DND-41 (cell line): ENCODE data around the gene MS4A15.

Experiments
- ATAC-seq: fragments of 200-7000 bp; cut with Tn5 transposase; 3 replicates; pipeline ENCODE4 v1.9.1; 2021; ENCODE audit warnings: low read depth; ENCODE audit not compliant: insufficient read depth
- DNase-seq: peaks from one replicate; pipeline ENCODE4 v3.0.0-alpha.2; 2020
- H2AFZ ChIP-seq: 2 replicates; pipeline ENCODE4 v1.6.0; 2012; ENCODE audit warnings: low read depth, low read length
- H3K27ac ChIP-seq: 2 replicates; pipeline ENCODE4 v1.5.1; 2012; ENCODE audit warnings: low read length, inconsistent platforms
- H3K27me3 ChIP-seq: fragments of 200-600 bp; sonication (generic); 2 replicates; pipeline ENCODE4 v1.6.0; 2012; ENCODE audit warnings: low read length, mild to moderate bottlenecking, inconsistent platforms; ENCODE audit not compliant: insufficient read depth, poor library complexity
- H3K36me3 ChIP-seq: 2 replicates; pipeline ENCODE4 v1.5.1; 2012; ENCODE audit warnings: low read length, inconsistent platforms; ENCODE audit not compliant: insufficient read depth
- H3K4me1 ChIP-seq: 2 replicates; pipeline ENCODE4 v1.5.1; 2012; ENCODE audit warnings: mild to moderate bottlenecking, low read length; ENCODE audit not compliant: insufficient read depth
- H3K4me2 ChIP-seq: 2 replicates; pipeline ENCODE4 v1.6.0; 2012; ENCODE audit warnings: mild to moderate bottlenecking, moderate library complexity, low read length, inconsistent platforms; ENCODE audit not compliant: insufficient read depth
- H3K4me3 ChIP-seq, 2 experiments: fragments of 200-600 bp in 1 of 2; shearing (Covaris generic) in 1 of 2; 2 replicates each; pipeline ENCODE4 v1.5.1; 2012 to 2016; ENCODE audit warnings: inconsistent platforms in 2 of 2, low read length in 2 of 2, mild to moderate bottlenecking in 2 of 2, low read depth in 1 of 2, moderate library complexity in 1 of 2
- H3K79me2 ChIP-seq: 2 replicates; pipeline ENCODE4 v1.6.0; 2012; ENCODE audit warnings: low read length, inconsistent platforms; ENCODE audit not compliant: insufficient read depth
- H3K9ac ChIP-seq: 2 replicates; pipeline ENCODE4 v1.6.0; 2012; ENCODE audit warnings: low read depth, mild to moderate bottlenecking, inconsistent platforms, low read length, moderate library complexity
- H3K9me3 ChIP-seq: 2 replicates; pipeline ENCODE4 v1.5.1; 2012; ENCODE audit warnings: low read length, moderate library complexity, mild to moderate bottlenecking, inconsistent platforms; ENCODE audit not compliant: insufficient read depth, severe bottlenecking
- H4K20me1 ChIP-seq: 2 replicates; pipeline ENCODE4 v1.6.0; 2012; ENCODE audit warnings: low read length; ENCODE audit not compliant: insufficient read depth
- EZH2 ChIP-seq: IDR thresholded peaks from 3 replicates; pipeline ENCODE4 v1.6.1; 2012; ENCODE audit warnings: borderline replicate concordance, low read depth, mild to moderate bottlenecking, moderate library complexity, low read length, inconsistent platforms; ENCODE audit not compliant: severe bottlenecking
- TF ChIP-seq, protein P1 (sequence below): IDR thresholded peaks from 2 replicates; pipeline ENCODE4 v1.5.1; 2012; ENCODE audit warnings: borderline replicate concordance, low read length, moderate library complexity, mild to moderate bottlenecking; ENCODE audit not compliant: poor library complexity, severe bottlenecking; ENCODE audit errors: extremely low read depth

Gene MS4A15

DNA sequence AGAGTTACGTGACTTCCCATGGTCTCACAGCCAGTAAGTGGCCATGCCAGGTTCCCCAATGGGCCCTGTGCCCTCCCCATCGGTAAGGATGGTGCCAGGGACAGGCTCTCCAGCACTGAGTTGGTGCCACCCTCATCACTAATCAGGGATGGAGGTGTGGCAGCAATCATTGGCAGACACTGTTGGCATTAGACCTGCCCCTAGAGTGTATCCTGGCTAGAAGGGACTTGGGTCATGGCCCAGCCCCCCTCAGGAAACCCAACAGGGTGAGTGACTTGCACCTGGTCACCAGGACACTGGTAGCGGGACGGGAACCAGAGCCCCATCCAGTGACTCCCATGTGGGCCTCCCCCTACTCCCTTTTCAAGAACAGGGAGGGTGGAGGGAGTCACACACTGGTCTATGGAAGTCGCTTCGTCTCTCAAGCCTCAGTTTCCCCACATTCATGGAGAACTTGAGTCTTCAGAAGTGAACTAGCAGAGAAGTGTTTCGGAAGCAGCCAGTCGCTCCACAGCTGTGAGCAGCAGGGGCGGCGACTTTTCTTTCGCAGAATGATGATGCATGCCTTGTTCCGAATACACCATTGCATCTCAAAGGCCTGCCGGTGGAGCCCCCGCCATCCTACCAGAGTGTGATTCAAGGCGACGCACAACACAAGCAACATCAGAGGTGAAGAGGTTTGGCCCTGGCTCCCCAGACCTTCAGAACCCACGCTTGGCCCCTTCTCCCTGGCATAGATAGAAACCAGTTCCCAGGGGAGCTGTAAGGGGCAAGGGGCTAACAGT lies 41.4 kb downstream of the MS4A15 start:
- Histone ChIP-seq H3K4me2 (no peak overlapping the region), H3K4me3 (no peak overlapping the region), H3K9ac (no peak overlapping the region), H2AFZ (no peak overlapping the region), H3K27me3 (no peaks in the 10 kb centered on the region), H3K36me3 (no peaks in the 10 kb centered on the region), H3K79me2 (no peaks in the 10 kb centered on the region), H3K4me1 (no peaks in the 10 kb centered on the region), H3K27ac (no peak overlapping the region), H4K20me1 (no peaks in the 10 kb centered on the region), H3K9me3 (peaks cover 2% of the 10 kb centered on the region)
- no peak for TF ChIP-seq EZH2
- TF ChIP-seq, protein P1, sequence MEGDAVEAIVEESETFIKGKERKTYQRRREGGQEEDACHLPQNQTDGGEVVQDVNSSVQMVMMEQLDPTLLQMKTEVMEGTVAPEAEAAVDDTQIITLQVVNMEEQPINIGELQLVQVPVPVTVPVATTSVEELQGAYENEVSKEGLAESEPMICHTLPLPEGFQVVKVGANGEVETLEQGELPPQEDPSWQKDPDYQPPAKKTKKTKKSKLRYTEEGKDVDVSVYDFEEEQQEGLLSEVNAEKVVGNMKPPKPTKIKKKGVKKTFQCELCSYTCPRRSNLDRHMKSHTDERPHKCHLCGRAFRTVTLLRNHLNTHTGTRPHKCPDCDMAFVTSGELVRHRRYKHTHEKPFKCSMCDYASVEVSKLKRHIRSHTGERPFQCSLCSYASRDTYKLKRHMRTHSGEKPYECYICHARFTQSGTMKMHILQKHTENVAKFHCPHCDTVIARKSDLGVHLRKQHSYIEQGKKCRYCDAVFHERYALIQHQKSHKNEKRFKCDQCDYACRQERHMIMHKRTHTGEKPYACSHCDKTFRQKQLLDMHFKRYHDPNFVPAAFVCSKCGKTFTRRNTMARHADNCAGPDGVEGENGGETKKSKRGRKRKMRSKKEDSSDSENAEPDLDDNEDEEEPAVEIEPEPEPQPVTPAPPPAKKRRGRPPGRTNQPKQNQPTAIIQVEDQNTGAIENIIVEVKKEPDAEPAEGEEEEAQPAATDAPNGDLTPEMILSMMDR = no peak
- DNase-seq (no peak), ATAC-seq (no peak)

DNA sequence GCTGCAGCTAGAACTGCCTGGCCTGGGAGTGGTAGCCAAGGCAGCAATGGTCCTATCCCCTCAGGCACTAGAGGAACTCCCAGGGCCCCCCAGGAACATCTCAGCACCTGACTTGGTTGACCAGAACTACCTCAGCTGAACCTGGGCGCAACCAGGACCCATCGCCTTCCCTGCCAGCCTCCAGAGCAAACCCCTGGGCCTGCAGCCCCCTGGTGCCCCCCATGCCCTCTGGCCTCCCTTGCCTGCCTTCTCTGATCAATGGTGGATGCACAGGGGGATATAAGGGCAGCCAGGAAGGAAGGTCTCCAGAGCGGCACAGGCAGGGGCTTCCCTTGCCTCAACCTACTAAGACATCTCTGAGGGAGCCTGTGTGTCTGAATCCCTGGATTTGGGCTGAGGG lies 42.0 kb downstream of the MS4A15 start:
- no peaks in the 10 kb centered on the region for H3K9me3 ChIP-seq
- ATAC-seq (no peak), DNase-seq (no peak)
- H3K79me2 ChIP-seq = no peaks in the 10 kb centered on the region
- no peaks in the 10 kb centered on the region for H3K4me1 ChIP-seq
- H3K9ac ChIP-seq = no peak overlapping the region
- H3K4me3 ChIP-seq = no peak overlapping the region
- TF ChIP-seq, protein P1 = no peak
- TF ChIP-seq EZH2 = no peak
- H3K27me3 ChIP-seq = no peaks in the 10 kb centered on the region
- H4K20me1 ChIP-seq = no peaks in the 10 kb centered on the region
- H3K4me2 ChIP-seq = no peak overlapping the region
- H2AFZ ChIP-seq = no peak overlapping the region
- no peak overlapping the region for H3K27ac ChIP-seq
- H3K36me3 ChIP-seq = no peaks in the 10 kb centered on the region

GRCh38 chr11:60801194-60801593 lies 44.5 kb downstream of the MS4A15 start:
- H3K9me3 ChIP-seq = no peaks in the 10 kb centered on the region
- no peak overlapping the region for H3K9ac ChIP-seq
- no peak overlapping the region for H3K4me2 ChIP-seq
- H4K20me1 ChIP-seq = no peaks in the 10 kb centered on the region
- H3K79me2 ChIP-seq = no peaks in the 10 kb centered on the region
- H3K36me3 ChIP-seq = no peaks in the 10 kb centered on the region
- DNase-seq = no peak
- no peak overlapping the region for H3K4me3 ChIP-seq
- TF ChIP-seq, protein P1 = no peak
- no peak for TF ChIP-seq EZH2
- ATAC-seq = no peak
- no peaks in the 10 kb centered on the region for H3K27me3 ChIP-seq
- no peak overlapping the region for H3K27ac ChIP-seq
- H3K4me1 ChIP-seq = no peaks in the 10 kb centered on the region
- no peak overlapping the region for H2AFZ ChIP-seq
